ENCODE data around the gene SRBD1. TPM values are rescaled to one million over a fixed set of nuclear protein-coding genes. Genes with fewer than 3 reads are reported as not detected.
"Not testable (repeated sequence)": the region's sequence is repeated elsewhere in the genome, so short reads cannot be mapped to it uniquely, and the experiment has no call there.

Gene SRBD1
- polyA plus RNA-seq, 3 donors: 4.7 to 5.2 (median 4.9) TPM

DNA sequence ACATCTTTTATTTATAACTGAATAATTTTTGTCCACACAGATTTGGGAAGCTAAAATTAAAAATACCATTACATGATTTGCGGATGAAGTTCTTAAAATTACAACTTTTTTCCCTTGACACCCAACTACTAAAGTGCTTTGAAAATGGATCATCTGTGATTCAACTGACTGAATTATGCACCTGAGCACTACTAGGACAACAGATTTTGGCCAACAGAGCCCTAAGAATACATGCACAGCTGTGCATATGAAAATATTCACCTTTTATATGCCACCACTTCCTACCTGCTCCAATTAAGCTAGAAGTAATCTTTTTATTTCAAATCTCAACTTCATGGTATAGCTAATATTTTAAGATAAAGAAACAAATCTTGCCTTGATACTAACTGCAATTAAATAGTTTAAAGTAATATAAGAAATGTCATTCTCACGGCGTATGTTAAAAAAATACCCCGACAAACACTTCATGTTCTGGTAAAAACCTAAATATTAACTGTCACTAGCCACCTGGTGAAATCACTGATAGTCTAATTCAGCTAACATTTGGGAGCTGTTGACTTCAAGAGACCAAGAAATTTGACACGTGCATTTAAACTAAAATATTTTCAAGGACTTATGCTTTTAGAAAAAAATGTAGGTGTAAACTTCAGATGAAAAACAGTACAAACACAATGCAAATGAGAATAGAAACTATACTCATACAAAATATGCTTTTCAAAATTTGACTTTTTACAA is 153.7 kb downstream of the SRBD1 start:
- WGBS, 3 donors: 69 to 97% (median 97%) methylated on average over 5 of the region's 5 CpGs
- no peak overlapping the region for H3K27ac ChIP-seq (ENCODE audit: low read depth, low read length)

DNA sequence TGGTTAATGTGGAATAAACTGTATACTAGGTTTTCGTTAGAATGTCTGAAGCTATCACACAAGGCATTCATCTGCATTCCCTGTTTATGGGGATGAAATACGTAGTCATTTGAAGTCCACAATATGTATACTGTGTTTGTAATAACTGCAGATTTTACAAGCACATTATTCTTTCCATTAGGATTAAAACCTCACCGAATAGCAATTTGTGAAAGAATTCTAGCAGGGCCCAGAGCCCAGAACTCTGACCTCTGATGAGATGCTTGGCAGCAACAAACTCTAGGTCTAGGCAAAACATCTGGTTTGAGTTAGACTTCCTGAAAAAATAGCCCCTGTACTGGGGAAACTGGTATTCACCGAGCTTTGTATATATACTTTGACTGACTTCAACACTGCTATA is 158.2 kb downstream of the SRBD1 start:
- H3K27ac ChIP-seq (ENCODE audit: low read depth, low read length): no peak overlapping the region
- WGBS, 3 donors: 55 to 89% (median 63%) methylated on average over 4 of the region's 4 CpGs

GRCh38 chr2:45450634-45451033 is 160.4 kb downstream of the SRBD1 start:
- no peak overlapping the region for H3K27ac ChIP-seq (ENCODE audit: low read depth, low read length)
- 38 to 96% (median 93%) methylated on average over 2 of the region's 2 CpGs for WGBS, 3 donors

- 93 to 97% (median 94%) methylated on average over 3 of the region's 3 CpGs for whole genome bisulfite sequencing, 3 donors
- no peak overlapping the region for H3K27ac ChIP-seq (ENCODE audit: low read depth, low read length)
Measured at GRCh38 chr2:45448217-45448616, 162.8 kb downstream of the SRBD1 start.

DNA sequence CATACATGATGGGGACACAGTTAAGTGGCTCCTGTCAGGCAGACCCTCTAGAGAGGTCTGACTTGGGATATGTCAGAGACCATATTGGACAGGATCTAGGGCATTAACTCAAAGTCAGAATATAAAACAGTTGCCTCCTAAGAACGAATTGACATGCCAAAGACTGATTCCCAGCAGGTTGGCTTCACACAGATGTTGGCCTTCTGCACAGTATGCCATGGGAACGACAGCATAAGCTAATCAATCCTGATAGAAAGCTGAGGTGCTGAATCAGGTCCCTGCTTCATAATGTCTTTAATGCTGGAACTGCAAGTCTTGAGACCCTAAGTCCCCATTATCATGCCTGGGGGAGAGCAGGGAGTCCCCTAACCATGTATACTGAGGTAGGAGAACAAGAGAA is 165.1 kb downstream of the SRBD1 start:
- H3K27ac ChIP-seq (ENCODE audit: low read depth, low read length): no peak overlapping the region
- 44 to 91% (median 89%) methylated on average over 2 of the region's 2 CpGs for WGBS, 3 donors

GRCh38 chr2:45445037-45445436 is 166.0 kb downstream of the SRBD1 start:
- WGBS, 3 donors: 68 to 88% (median 83%) methylated on average over 1 of the region's 1 CpG
- H3K27ac ChIP-seq (ENCODE audit: low read depth, low read length): no peak overlapping the region

- H3K27ac ChIP-seq (ENCODE audit: low read depth, low read length): no peak overlapping the region
- WGBS, 3 donors: 74 to 86% (median 85%) methylated on average over 1 of the region's 1 CpG
Measured at GRCh38 chr2:45443012-45443411, 168.1 kb downstream of the SRBD1 start.

DNA sequence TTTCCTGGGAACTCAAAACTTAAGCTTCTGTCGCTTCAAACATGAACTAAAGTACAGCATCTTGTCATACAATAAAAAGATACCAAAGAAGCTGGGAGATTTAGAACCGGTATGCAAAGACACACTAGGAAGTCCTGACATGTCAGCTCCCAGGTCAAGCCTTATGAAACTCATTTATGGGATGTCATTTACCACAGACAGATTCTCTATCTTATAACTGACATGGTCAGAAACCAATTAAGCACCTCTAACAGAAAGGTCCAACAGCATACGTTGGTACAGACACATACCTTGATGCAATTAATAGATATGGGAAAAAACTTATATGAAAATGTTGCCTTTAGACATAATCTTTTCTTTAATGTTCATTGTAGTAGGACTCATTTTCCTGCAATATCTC is 169.0 kb downstream of the SRBD1 start:
- WGBS, 3 donors: 86 to 97% (median 94%) methylated on average over 3 of the region's 3 CpGs
- H3K27ac ChIP-seq (ENCODE audit: low read depth, low read length): no peak overlapping the region

DNA sequence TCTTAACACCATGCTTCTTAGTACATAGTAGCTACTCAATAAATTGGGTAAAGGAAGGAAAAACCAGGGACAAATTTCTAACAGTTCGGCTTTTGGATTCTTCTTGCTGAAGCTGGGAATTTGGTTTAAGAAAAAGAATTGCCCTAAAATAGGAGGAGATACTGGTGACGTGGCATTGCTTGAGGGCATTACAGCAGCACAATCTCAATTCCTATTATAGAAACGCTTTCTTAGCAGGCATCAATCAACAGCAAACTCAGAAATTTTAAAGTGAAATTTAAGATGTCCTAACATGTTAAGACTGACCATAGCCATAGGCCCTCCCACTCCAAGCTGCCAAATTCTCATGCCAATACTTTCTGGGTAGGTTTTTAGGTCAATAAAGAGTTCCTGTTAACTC is 169.5 kb downstream of the SRBD1 start:
- H3K27ac ChIP-seq (ENCODE audit: low read depth, low read length): no peak overlapping the region
- 93 to 98% (median 97%) methylated on average over 3 of the region's 3 CpGs for WGBS, 3 donors

DNA sequence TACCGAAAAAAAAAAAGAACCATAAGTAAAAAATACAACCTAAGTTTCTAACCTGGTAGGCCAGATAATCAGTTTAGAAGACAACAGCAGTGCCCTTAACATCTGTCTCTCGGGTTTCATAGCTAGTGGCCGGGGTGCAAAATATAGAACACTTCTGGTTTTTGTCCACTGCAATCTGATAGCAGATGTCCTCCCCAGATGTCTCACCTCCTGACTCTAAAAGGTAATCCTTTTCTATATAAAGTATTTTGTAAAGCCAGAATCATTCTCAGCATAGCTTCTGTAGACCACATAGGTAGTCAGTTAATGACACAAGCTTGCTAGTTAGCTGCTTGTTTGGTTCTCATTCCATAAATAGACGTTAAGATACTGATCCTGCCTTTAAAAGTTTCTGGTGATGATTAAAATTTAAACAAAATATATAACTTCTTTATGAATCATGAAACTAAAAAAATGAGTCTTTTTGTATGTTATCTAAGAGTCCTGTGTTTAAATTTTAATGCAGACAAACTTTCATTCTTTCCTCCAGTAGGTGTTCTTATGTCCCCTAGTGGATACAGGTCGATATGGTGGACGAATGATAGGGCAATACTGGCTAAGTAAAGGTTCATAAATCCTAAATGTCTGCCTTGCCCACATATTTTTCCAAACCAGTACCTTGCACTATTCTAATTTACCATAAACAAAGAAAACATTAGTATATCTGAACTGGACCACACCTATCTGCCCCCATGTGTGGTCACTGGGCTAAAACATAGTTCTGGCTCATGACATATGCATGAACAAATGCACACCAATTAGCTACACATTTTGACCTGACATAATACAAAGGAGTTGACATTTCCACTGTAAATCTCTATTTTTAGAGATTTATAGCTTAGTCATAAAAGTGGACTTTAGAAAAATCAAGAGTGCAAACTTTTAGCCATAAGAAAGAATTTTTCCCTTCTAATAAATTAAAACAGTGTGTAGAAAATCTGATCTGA is 171.0 kb downstream of the SRBD1 start:
- 89 to 94% (median 92%) methylated on average over 6 of the region's 6 CpGs for WGBS, 3 donors
- H3K27ac ChIP-seq (ENCODE audit: low read depth, low read length): no peak overlapping the region

- 59 to 92% (median 86%) methylated on average over 3 of the region's 3 CpGs for WGBS, 3 donors
- no peak overlapping the region for H3K27ac ChIP-seq (ENCODE audit: low read depth, low read length)
Measured at GRCh38 chr2:45438872-45439665, 172.0 kb downstream of the SRBD1 start.

DNA sequence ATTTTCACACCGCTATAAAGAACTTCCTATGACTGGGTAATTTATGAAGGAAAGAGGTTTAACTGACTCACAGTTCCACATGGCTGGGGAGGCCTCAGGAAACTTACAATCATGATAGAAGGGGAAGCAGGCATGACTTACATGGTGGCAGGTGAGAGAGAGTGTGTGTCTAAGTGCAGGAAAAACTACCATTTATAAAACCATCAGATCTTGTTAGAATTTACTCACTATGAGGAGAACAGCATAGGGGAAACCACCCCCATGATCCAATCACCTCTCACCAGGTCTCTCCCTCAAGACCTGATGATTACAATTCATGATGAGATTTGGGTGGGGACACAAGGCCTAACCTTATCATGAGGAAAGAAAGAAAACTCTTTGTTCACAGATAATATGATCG is 174.6 kb downstream of the SRBD1 start:
- no peak overlapping the region for H3K27ac ChIP-seq (ENCODE audit: low read depth, low read length)
- 70 to 93% (median 89%) methylated on average over 2 of the region's 2 CpGs for WGBS, 3 donors

DNA sequence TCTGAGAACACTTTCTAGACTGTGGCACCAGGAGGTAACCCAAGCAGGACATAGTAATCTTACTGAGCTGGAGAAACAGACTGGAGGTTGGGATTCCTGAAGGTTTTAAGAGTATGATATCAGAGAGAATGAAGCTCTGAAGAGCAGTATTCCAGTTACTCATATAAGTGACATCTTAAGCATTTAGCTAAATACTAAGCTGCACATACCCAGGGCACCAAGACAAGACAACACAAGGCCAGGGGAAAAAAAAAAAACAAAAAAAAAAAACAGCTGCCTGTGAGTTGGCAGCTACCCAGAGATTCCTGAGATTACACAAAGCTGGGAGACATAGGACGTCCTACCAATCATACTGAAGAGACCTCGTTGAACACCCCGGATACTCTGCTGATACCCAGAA is 175.8 kb downstream of the SRBD1 start:
- no peak overlapping the region for H3K27ac ChIP-seq (ENCODE audit: low read depth, low read length)
- 70 to 84% (median 71%) methylated on average over 3 of the region's 3 CpGs for WGBS, 3 donors

GRCh38 chr2:45433363-45433762 is 177.7 kb downstream of the SRBD1 start:
- H3K27ac ChIP-seq (ENCODE audit: low read depth, low read length): no peak overlapping the region
- 42 to 57% (median 52%) methylated on average over 4 of the region's 4 CpGs for WGBS, 3 donors

DNA sequence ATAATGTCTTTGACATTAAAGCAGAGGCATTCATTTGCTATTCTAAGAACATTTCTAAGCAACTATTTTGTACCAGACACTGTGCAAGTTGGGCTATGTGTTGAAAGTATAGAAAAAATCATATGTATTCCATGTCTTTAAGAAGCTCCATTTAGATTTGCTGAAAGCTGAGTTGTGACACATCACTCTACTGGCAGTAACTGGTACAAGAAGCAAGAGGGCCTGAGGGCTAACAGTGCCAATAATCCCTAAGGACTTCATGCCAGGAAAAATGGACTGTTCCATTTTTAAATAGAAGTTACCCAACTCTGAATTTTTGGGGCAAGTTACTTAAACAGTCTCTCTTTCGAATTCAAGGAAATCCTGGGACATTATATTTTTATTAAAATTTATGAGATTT is 178.7 kb downstream of the SRBD1 start:
- H3K27ac ChIP-seq (ENCODE audit: low read depth, low read length): no peak overlapping the region
- 74 to 100% (median 77%) methylated on average over 1 of the region's 1 CpG for WGBS, 3 donors

DNA sequence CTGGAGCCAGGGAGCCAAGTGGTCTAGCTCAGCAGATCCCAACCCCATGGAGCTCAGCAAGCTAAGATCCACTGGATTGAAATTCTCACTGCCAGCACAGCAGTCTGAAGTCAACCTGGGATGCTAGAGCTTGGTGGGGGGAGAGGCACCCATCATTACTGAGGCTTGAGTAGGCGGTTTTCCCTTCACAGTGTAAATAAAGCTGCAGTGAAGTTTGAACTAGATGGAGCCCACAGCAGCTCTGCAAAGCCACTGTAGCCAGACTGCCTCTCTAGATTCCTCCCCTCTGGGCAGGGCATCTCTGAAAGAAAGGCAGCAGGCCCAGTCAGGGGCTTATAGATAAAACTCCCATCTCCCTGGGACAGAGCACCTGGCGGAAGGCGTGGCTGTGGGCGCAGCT is 185.0 kb downstream of the SRBD1 start:
- WGBS, 3 donors: 97 to 98% (median 97%) methylated on average over 4 of the region's 4 CpGs
- not testable (repeated sequence) for H3K27ac ChIP-seq (ENCODE audit: low read depth, low read length)

DNA sequence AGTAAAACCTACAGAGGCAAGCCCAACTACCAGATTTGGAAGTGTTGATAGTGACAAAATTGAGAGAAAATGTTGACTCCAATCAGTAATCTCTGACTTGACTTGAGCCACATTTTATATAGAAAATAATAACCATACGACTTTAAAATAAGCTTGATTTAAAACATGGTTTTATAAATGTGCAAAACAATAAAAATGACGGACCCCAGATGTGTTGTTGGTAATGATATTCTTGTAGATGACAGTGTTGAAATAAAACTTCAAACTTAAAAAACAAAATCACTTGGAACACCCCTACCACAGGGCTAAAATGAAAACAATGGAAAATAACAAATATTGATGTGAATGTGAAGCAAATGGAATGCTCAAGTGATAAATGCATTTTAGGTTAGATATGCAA is 188.1 kb downstream of the SRBD1 start:
- 87 to 94% (median 92%) methylated on average over 2 of the region's 2 CpGs for WGBS, 3 donors
- H3K27ac ChIP-seq (ENCODE audit: low read depth, low read length): no peak overlapping the region

- no peak overlapping the region for H3K27ac ChIP-seq (ENCODE audit: low read depth, low read length)
- WGBS, 3 donors: 50 to 70% (median 51%) methylated on average over 3 of the region's 3 CpGs
Measured at GRCh38 chr2:45418532-45418931, 192.5 kb downstream of the SRBD1 start.
